HG02970 (cell line): ENCODE measurements around the gene PRKG1.

Experiments
- ATAC-seq: cut with Tn5 transposase; IDR thresholded peaks from one replicate; pipeline ENCODE4 v1.9.1; 2021; ENCODE audit warnings: mild to moderate bottlenecking, moderate library complexity, moderate number of reproducible peaks; ENCODE audit not compliant: unreplicated experiment, low FRiP score

The PRKG1 gene

GRCh38 chr10:51471271-51471670, 397.0 kb downstream of the PRKG1 start:
- ATAC-seq = no peak

GRCh38 chr10:51472154-51472553, 397.9 kb downstream of the PRKG1 start:
- no peak for ATAC-seq

GRCh38 chr10:51479711-51480110, 405.4 kb downstream of the PRKG1 start:
- no peak for ATAC-seq

- ATAC-seq = no peak
These were observed 411.4 kb downstream of the PRKG1 start for GRCh38 chr10:51485668-51486067.

GRCh38 chr10:51487576-51487975, 413.3 kb downstream of the PRKG1 start:
- no peak for ATAC-seq

GRCh38 chr10:51488766-51489408, 414.6 kb downstream of the PRKG1 start:
- ATAC-seq = no peak

GRCh38 chr10:51498424-51498823, 424.1 kb downstream of the PRKG1 start:
- ATAC-seq = no peak

GRCh38 chr10:51501396-51501795, 427.1 kb downstream of the PRKG1 start:
- ATAC-seq = no peak

- ATAC-seq = no peak
These were observed 427.8 kb downstream of the PRKG1 start for GRCh38 chr10:51502124-51502523.

- ATAC-seq = no peak
These were observed 429.1 kb downstream of the PRKG1 start for GRCh38 chr10:51503378-51503777.

- no peak for ATAC-seq
These were observed 433.2 kb downstream of the PRKG1 start for GRCh38 chr10:51507476-51507875.

GRCh38 chr10:51508156-51508555, 433.9 kb downstream of the PRKG1 start:
- no peak for ATAC-seq

GRCh38 chr10:51510231-51510630, 435.9 kb downstream of the PRKG1 start:
- no peak for ATAC-seq

GRCh38 chr10:51521605-51522004, 447.3 kb downstream of the PRKG1 start:
- no peak for ATAC-seq

GRCh38 chr10:51522858-51523257, 448.6 kb downstream of the PRKG1 start:
- no peak for ATAC-seq

- ATAC-seq = no peak
These were observed 449.2 kb downstream of the PRKG1 start for GRCh38 chr10:51523440-51523839.

- ATAC-seq = no peak
These were observed 449.8 kb downstream of the PRKG1 start for GRCh38 chr10:51524041-51524440.

GRCh38 chr10:51527522-51528219, 453.4 kb downstream of the PRKG1 start:
- no peak for ATAC-seq

- ATAC-seq = no peak
These were observed 454.2 kb downstream of the PRKG1 start for GRCh38 chr10:51528527-51528926.

- no peak for ATAC-seq
These were observed 456.3 kb downstream of the PRKG1 start for GRCh38 chr10:51530541-51530940.

GRCh38 chr10:51532044-51532443, 457.8 kb downstream of the PRKG1 start:
- no peak for ATAC-seq

GRCh38 chr10:51542853-51543252, 468.6 kb downstream of the PRKG1 start:
- no peak for ATAC-seq
